Endothelial cell of umbilical vein (primary cell): ENCODE measurements around the gene INPP4B. TPM values are rescaled to one million over a fixed set of nuclear protein-coding genes. Genes with fewer than 3 reads are reported as not detected.

Experiments used
- BruUV-seq: library from RNA; stranded (reverse); fragments of 400-500 nt; replicated peaks from 2 replicates; lab custom pipeline; 2021; lab: Mats Ljungman, UMichigan
- CTCF ChIA-PET: fragments of 300-600, 350-600 bp; sonication (Branson Sonifier 250); formaldehyde crosslinking; loops from one replicate; lab custom pipeline; 2021; ENCODE audit warnings: antibody characterized with exemption, inconsistent platforms; lab: Charles Lee
- POLR2A ChIA-PET: fragments of 300-600, 350-600 bp; sonication (Branson Sonifier 250); formaldehyde crosslinking; loops from one replicate; lab custom pipeline; 2021; ENCODE audit warnings: antibody characterized with exemption, inconsistent platforms; lab: Charles Lee
- DNase-seq: peaks from one replicate; pipeline ENCODE4 v3.0.0-alpha.2; 2011; ENCODE audit warnings: low read depth, low spot score
- FAIRE-seq: peaks from 2 replicates; lab custom pipeline; 2011; peaks lifted over from hg19 to GRCh38; lab: Jason Lieb, UNC
- H2AFZ ChIP-seq: 2 replicates; pipeline ENCODE4 v1.6.0; 2012; ENCODE audit warnings: low read depth, low read length, control low read depth, inconsistent platforms
- H3K27ac ChIP-seq: 2 replicates; pipeline ENCODE4 v1.5.1; 2011; ENCODE audit warnings: low read depth, mild to moderate bottlenecking, control low read depth, low read length, moderate library complexity; ENCODE audit not compliant: insufficient read depth
- H3K27me3 ChIP-seq, 2 experiments: 2 replicates each; pipeline versions ENCODE4 v1.6.0 to v1.6.1; 2011; ENCODE audit warnings: low read length in 2 of 2, mixed read lengths in 1 of 2; ENCODE audit not compliant: control insufficient read depth in 2 of 2, insufficient read depth in 2 of 2
- H3K36me3 ChIP-seq, 2 experiments: 2 replicates in 1 of 2; 3 replicates in 1 of 2; pipeline ENCODE4 v1.5.1; 2011; ENCODE audit warnings: low read length in 2 of 2, mild to moderate bottlenecking in 1 of 2, moderate library complexity in 1 of 2; ENCODE audit not compliant: control insufficient read depth in 2 of 2, insufficient read depth in 2 of 2; ENCODE audit errors: extremely low read depth in 1 of 2
- H3K4me1 ChIP-seq: 3 replicates; pipeline ENCODE4 v1.5.1; 2011; ENCODE audit warnings: mild to moderate bottlenecking, low read length; ENCODE audit not compliant: control insufficient read depth, insufficient read depth; ENCODE audit errors: extremely low read depth
- H3K4me2 ChIP-seq: 2 replicates; pipeline ENCODE4 v1.6.1; 2011; ENCODE audit warnings: low read length, control low read depth, mixed read lengths; ENCODE audit not compliant: insufficient read depth
- H3K4me3 ChIP-seq, 3 experiments: fragments of 200-600 bp in 1 of 3; sonication (generic), shearing (Covaris generic) in 1 of 3; replicated peaks in 1 of 3; 2 replicates each; pipeline ENCODE4 v1.5.1; 2011 to 2016; ENCODE audit warnings: control low read depth in 3 of 3, low read length in 3 of 3, mild to moderate bottlenecking in 2 of 3, inconsistent platforms in 1 of 3, low read depth in 1 of 3, moderate library complexity in 1 of 3; ENCODE audit not compliant: insufficient read depth in 1 of 3
- H3K79me2 ChIP-seq: 2 replicates; pipeline ENCODE4 v1.6.0; 2012; ENCODE audit warnings: low read length, inconsistent platforms; ENCODE audit not compliant: control insufficient read depth, insufficient read depth
- H3K9ac ChIP-seq: replicated peaks from 2 replicates; pipeline ENCODE3; 2011; ENCODE audit warnings: low read length, control low read depth; ENCODE audit not compliant: insufficient read depth; ENCODE audit errors: extremely low read depth
- H3K9me1 ChIP-seq: replicated peaks from 3 replicates; pipeline ENCODE4 v1.6.0; 2011; ENCODE audit warnings: mild to moderate bottlenecking, low read length; ENCODE audit not compliant: control insufficient read depth, insufficient read depth; ENCODE audit errors: extremely low read depth
- H3K9me3 ChIP-seq: replicated peaks from 2 replicates; pipeline ENCODE4 v1.5.1; 2012; ENCODE audit warnings: low read length, inconsistent platforms; ENCODE audit not compliant: control insufficient read depth, insufficient read depth
- H4K20me1 ChIP-seq: replicated peaks from 2 replicates; pipeline ENCODE3; 2011; ENCODE audit warnings: mild to moderate bottlenecking, low read length; ENCODE audit not compliant: control insufficient read depth, insufficient read depth; ENCODE audit errors: extremely low read depth
- EZH2 ChIP-seq: IDR thresholded peaks from 2 replicates; pipeline ENCODE4 v1.6.1; 2012; ENCODE audit warnings: borderline replicate concordance, low read depth, mild to moderate bottlenecking, moderate library complexity, low read length, inconsistent platforms; ENCODE audit not compliant: severe bottlenecking
- FOS ChIP-seq: IDR thresholded peaks from 2 replicates; pipeline ENCODE4 v1.6.1; 2011; ENCODE audit warnings: mild to moderate bottlenecking, low read length, moderate library complexity, borderline replicate concordance; ENCODE audit not compliant: insufficient read depth
- GATA2 ChIP-seq: IDR thresholded peaks from 2 replicates; pipeline ENCODE4 v1.7.0; 2011; ENCODE audit warnings: low read depth, mild to moderate bottlenecking, moderate library complexity, mixed read lengths, low read length; ENCODE audit not compliant: insufficient read length, insufficient read depth
- JUN ChIP-seq: IDR thresholded peaks from 2 replicates; pipeline ENCODE4 v1.6.1; 2011; ENCODE audit warnings: borderline replicate concordance, low read depth; ENCODE audit not compliant: insufficient read length, insufficient read depth
- MYC ChIP-seq: IDR thresholded peaks from one replicate; pipeline ENCODE4 v1.6.1; 2011; ENCODE audit warnings: mild to moderate bottlenecking, low read depth, low read length
- POLR2A ChIP-seq: IDR thresholded peaks from 2 replicates; pipeline ENCODE4 v1.6.1; 2012; ENCODE audit warnings: low read depth, mild to moderate bottlenecking, control low read depth, low read length
- POLR2AphosphoS5 ChIP-seq: IDR thresholded peaks from 2 replicates; pipeline ENCODE4 v1.6.1; 2012; ENCODE audit warnings: low read depth, mild to moderate bottlenecking, control low read depth, low read length, moderate library complexity; ENCODE audit not compliant: insufficient read depth
- dilution Hi-C: fragments of 300-500 bp; cut with MboI; formaldehyde crosslinking; loops from one replicate; pipeline ENCODE4 v1.15.0; 2019; ENCODE audit warnings: low sequenced_read_pairs; ENCODE audit not compliant: extremely low pct_ligation_motif_present
- intact Hi-C: fragments of 100-400 bp; cut with micrococcal nuclease; formaldehyde crosslinking; loops from one replicate; pipeline ENCODE4 v1.10.0; 2022
- polyA plus RNA-seq, 4 experiments: library from polyadenylated mRNA; depleted of rRNA in 3 of 4; stranded (reverse) in 3 of 4; unstranded in 1 of 4; fragments of >200 nt; gene quantifications; 2 replicates each; pipeline versions ENCODE4 v1.2.1 to v1.2.3, GENCODE V29; 2011 to 2012; ENCODE audit warnings: missing spikeins in 1 of 4
- total RNA-seq: library from RNA; stranded (reverse); gene quantifications from 2 replicates; pipeline ENCODE4 v1.2.3, GENCODE V29; 2021
- TF ChIP-seq, protein P1 (sequence below): IDR thresholded peaks from 2 replicates; pipeline ENCODE4 v1.6.1; 2011; ENCODE audit not compliant: insufficient read depth, insufficient read length
- TF ChIP-seq, protein P2 (sequence below), 2 donors: IDR thresholded peaks; 1 replicate in 1 of 2; 2 replicates in 1 of 2; pipeline ENCODE4 v1.5.1; 2011; ENCODE audit warnings: low read length in 2 of 2, mild to moderate bottlenecking in 2 of 2, moderate library complexity in 2 of 2, control low read depth in 1 of 2, inconsistent platforms in 1 of 2, low read depth in 1 of 2; ENCODE audit not compliant: insufficient read depth in 1 of 2; ENCODE audit errors: extremely low read depth in 1 of 2

The INPP4B gene
- total and polyA plus RNA-seq, 2 donors (not counting 3 experiments of a cell fraction or from before 2014, with no cell fraction given) = 0.41 to 3.1 TPM

DNA sequence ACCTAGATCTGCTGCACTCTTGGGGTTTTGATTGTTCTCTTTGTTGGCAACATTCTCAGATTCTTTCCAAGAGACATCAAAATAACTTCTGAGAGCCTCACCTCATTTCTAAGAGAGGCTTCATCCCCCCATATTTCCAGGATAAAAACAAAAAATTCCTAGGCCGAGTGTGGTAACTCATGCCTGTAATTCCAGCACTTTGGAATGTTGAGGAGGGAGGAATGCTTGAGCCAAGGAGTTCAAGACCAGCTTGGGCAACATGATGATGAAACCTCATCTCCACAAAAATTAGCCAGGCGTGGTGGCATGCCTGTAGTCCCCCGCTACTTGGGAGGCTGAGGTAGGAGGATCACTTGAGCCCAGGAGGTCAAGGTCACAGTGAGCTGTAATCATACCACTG lies 477.0 kb downstream of the INPP4B start:
- Histone ChIP-seq H4K20me1 (no peaks in the 10 kb centered on the region), H3K9me1 (no peaks in the 10 kb centered on the region), H3K4me1 (peaks cover 27% of the 10 kb centered on the region), H3K27me3 (no peaks in the 10 kb centered on the region), H2AFZ (no peak overlapping the region), H3K4me3 (no peak overlapping the region), H3K79me2 (no peaks in the 10 kb centered on the region), H3K4me2 (no peak overlapping the region), H3K36me3 (no peaks in the 10 kb centered on the region), H3K27ac (no peak overlapping the region), H3K9me3 (no peaks in the 10 kb centered on the region), H3K9ac (no peak overlapping the region)
- intact Hi-C loops = no loop called here
- DNase-seq (no peak), FAIRE-seq (no peak)
- POLR2A ChIA-PET = no interaction called here
- BruUV-seq = no TSS peak
- CTCF ChIA-PET = no interaction called here
- TF ChIP-seq FOS (no peak), EZH2 (no peak), GATA2 (no peak), JUN (no peak), MYC (no peak), POLR2A (no peak), POLR2AphosphoS5 (no peak)
- TF ChIP-seq, protein P1, sequence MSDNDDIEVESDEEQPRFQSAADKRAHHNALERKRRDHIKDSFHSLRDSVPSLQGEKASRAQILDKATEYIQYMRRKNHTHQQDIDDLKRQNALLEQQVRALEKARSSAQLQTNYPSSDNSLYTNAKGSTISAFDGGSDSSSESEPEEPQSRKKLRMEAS = no peak
- TF ChIP-seq, protein P2, sequence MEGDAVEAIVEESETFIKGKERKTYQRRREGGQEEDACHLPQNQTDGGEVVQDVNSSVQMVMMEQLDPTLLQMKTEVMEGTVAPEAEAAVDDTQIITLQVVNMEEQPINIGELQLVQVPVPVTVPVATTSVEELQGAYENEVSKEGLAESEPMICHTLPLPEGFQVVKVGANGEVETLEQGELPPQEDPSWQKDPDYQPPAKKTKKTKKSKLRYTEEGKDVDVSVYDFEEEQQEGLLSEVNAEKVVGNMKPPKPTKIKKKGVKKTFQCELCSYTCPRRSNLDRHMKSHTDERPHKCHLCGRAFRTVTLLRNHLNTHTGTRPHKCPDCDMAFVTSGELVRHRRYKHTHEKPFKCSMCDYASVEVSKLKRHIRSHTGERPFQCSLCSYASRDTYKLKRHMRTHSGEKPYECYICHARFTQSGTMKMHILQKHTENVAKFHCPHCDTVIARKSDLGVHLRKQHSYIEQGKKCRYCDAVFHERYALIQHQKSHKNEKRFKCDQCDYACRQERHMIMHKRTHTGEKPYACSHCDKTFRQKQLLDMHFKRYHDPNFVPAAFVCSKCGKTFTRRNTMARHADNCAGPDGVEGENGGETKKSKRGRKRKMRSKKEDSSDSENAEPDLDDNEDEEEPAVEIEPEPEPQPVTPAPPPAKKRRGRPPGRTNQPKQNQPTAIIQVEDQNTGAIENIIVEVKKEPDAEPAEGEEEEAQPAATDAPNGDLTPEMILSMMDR (IDR thresholded peaks at IDR 0.05; ENCODE audit: extremely low read depth in 1 of 2, insufficient read depth in 1 of 2, low read depth in 1 of 2, low read length in 2 of 2) = no peak
- dilution Hi-C loops = no loop called here
